HG02642 (cell line): ENCODE results near the gene USP40.

ENCODE experiments used
- ATAC-seq: cut with Tn5 transposase; IDR thresholded peaks from one replicate; pipeline ENCODE4 v1.9.1; 2021; ENCODE audit warnings: mild to moderate bottlenecking; ENCODE audit not compliant: unreplicated experiment, poor library complexity

The USP40 gene

DNA sequence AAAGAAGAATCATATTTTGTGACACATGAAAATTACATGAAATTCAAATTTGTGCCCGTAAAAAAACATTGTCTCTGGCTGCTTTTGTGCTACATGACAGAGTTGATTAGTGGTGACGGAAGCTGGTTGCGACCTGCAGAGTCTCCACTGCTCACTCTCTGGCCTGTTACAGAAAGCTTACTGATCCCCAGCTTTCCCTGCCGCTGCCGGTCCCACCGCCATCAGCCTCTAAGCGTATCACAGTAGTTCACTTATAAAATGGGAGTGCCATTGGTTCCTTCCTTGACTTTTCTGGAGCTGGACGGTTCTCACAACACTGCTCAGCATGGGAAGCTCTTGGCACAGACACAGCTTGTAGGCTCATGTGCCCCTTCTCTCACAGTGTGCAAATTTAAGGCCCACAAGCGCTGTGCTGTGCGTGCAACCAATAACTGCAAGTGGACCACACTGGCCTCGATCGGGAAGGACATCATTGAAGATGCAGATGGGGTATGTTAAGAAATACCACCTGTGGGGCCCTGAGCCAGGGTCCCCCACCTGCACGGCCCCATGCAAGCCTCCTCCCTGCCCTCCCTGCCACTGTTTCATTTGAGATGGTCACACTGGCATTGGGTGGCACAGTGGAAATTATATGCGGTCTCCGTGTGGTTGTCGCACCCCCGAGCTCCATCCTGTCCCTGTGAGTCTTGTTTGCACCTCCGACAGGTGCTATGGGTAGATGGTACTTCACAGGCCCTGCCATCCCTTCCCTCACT is 131.0 kb downstream of the USP40 start:
- no peak for ATAC-seq

- ATAC-seq: no peak
Observed at GRCh38 chr2:233434666-233435330, 131.8 kb downstream of the USP40 start.

DNA sequence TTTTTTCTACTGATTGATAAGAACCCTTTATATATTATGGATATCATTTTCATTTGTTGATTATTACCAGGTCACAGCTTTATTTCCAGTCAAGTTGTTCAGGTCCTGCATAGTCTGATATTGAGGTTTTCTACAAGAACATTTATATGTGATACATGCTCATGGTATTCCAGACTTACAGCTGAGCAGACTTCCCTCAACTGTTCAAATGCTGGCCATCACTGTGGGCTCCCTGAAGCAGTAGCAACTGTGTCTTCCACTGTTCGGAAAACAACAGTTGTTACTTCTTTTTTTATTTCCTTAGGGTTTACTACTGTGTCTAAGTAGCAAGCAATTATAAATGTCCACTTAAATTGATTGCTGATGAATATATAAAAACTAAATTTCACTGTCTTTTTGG is 132.8 kb downstream of the USP40 start:
- ATAC-seq: no peak

GRCh38 chr2:233433029-233433428 is 133.6 kb downstream of the USP40 start:
- no peak for ATAC-seq

DNA sequence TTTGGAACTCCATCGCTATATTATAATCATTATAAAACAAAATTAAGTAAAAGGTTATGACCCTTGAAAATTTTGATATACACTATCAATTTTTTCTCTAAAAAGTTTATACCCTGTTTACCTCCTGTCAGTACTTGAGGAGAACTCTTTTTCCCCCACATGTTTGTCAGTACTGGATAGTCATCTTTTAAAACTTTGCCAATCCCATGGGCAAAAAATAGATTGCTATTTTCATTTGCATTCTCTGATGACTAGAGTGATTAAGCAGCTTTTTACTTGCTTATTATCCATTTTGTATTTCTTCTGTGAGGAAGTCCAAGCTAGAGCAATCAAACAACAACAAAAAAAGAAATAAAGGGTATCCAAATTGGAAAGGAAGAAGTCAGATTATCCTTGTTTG is 135.9 kb downstream of the USP40 start:
- ATAC-seq: no peak

DNA sequence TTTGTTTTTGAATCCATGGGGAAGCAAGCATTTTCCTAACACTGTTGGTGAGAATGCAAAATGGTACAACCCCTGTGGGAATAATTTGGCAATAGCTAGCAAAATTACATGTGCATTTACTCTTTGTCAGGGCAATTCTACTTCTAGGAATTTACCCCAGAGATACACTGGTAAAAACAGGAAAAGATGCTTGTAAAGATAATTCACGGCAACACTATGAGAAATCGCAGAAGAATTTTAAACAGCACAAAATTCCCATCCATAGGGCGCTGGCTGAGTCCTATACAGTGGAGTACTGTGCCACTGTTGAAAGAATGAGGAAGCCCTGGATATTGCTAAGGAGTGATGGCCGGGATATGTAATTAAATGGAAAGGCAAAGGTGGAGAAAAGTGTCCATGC is 136.5 kb downstream of the USP40 start:
- ATAC-seq: no peak

- no peak for ATAC-seq
Observed at GRCh38 chr2:233429175-233429897, 137.2 kb downstream of the USP40 start.

- ATAC-seq: no peak
Observed at GRCh38 chr2:233428438-233428837, 138.1 kb downstream of the USP40 start.

DNA sequence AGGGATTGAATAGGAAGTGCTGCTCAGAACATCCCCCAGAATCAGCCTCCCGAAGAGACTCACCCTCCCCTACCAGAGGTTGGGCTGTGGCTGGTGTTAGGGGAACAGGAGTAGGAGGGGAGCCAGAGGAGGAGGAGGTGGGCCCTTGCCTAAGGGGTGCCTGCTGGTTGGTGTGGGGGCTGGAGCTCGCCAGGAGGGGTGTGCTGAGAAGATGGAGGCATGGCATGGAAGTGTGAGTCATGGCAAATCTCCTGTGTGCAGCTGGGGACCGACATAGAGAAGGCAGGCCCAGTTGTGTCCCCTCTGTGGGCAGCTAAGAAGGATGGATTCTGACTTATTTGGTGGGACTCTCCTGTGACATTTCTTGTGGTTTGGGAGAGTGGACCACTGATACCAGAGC is 138.6 kb downstream of the USP40 start:
- ATAC-seq: no peak

- ATAC-seq: no peak
Observed at GRCh38 chr2:233426619-233427342, 139.8 kb downstream of the USP40 start.
